ENCODE results near the gene KIF3A.
A peak's percentile ranks its signal among the peaks of the same experiment; 100 is the strongest.

Gene KIF3A

GRCh38 chr5:132749506-132749905, 12.2 kb upstream of the KIF3A start:
- H2BK12ac ChIP-seq (ENCODE audit: low read length) = no peak overlapping the region
- no peak overlapping the region for H3K14ac ChIP-seq (ENCODE audit: low read length)
- H2BK120ac ChIP-seq (ENCODE audit: low read depth, low read length) = no peak overlapping the region
- H3K4ac ChIP-seq (ENCODE audit: low read length) = no peak overlapping the region
- no peak overlapping the region for H3K18ac ChIP-seq (ENCODE audit: low read length)
- H3K4me2 ChIP-seq (ENCODE audit: insufficient read depth, low read length, poor library complexity, severe bottlenecking) = no peak overlapping the region
- no peak overlapping the region for H2AFZ ChIP-seq (ENCODE audit: low read length)
- no peak overlapping the region for H2BK15ac ChIP-seq (ENCODE audit: low read length)
- H3K4me1 ChIP-seq (ENCODE audit: control insufficient read depth in 2 of 2, insufficient read depth in 1 of 2, low read depth in 1 of 2, low read length in 2 of 2) = peaks cover 0 to 9% of the 10 kb centered on the region in 2 donors
- no peaks in the 10 kb centered on the region for H3K36me3 ChIP-seq (replicated peaks in 1 of 2; ENCODE audit: control insufficient read depth in 2 of 2, insufficient read depth in 2 of 2, low read length in 2 of 2)
- H4K91ac ChIP-seq (ENCODE audit: low read depth, low read length, poor library complexity) = no peak overlapping the region
- no peak overlapping the region for H3K27ac ChIP-seq (replicated peaks; ENCODE audit: low read length)
- no peaks in the 10 kb centered on the region for H3K79me1 ChIP-seq (ENCODE audit: low read depth, low read length)
- DNase-seq (ENCODE audit: low spot score) = no peak
- no CpG with 5 or more reads among the region's 2 CpGs for WGBS, 2 donors (ENCODE audit: extremely low coverage in 2 of 2, insufficient read length in 2 of 2, insufficient replicate concordance in 1 of 2)
- no peaks in the 10 kb centered on the region for H3K9me3 ChIP-seq (replicated peaks in 1 of 2; ENCODE audit: control insufficient read depth in 2 of 2, insufficient read depth in 1 of 2, low read depth in 1 of 2, low read length in 2 of 2)
- no peak overlapping the region for H4K8ac ChIP-seq (ENCODE audit: low read depth, low read length)
- no peak overlapping the region for H3K23ac ChIP-seq (ENCODE audit: low read depth, low read length, poor library complexity)
- no peak overlapping the region for H2BK5ac ChIP-seq (ENCODE audit: low read length)
- H3K9ac ChIP-seq (ENCODE audit: low read depth, low read length, poor library complexity) = no peak overlapping the region
- no peak overlapping the region for H2AK5ac ChIP-seq (ENCODE audit: low read depth, low read length)
- H3K27me3 ChIP-seq (ENCODE audit: control insufficient read depth in 3 of 3, insufficient read depth in 3 of 3, low read depth in 1 of 3, low read length in 3 of 3) = peaks cover 14 to 47% (median 41%) of the 10 kb centered on the region in 3 experiments
- no peak overlapping the region for H3K4me3 ChIP-seq (ENCODE audit: low read length in 2 of 2)

GRCh38 chr5:132748522-132749000, 11.2 kb upstream of the KIF3A start:
- Histone ChIP-seq H3K14ac (ENCODE audit: low read length) (no peak overlapping the region), H2AK5ac (ENCODE audit: low read depth, low read length) (no peak overlapping the region), H3K4me3 (ENCODE audit: low read length in 2 of 2) (peak overlapping the region in 1 of 2 donors; percentile 31), H3K79me1 (ENCODE audit: low read depth, low read length) (no peaks in the 10 kb centered on the region), H3K36me3 (replicated peaks in 1 of 2; ENCODE audit: control insufficient read depth in 2 of 2, insufficient read depth in 2 of 2, low read length in 2 of 2) (no peaks in the 10 kb centered on the region), H3K23ac (ENCODE audit: low read depth, low read length, poor library complexity) (no peak overlapping the region), H2BK15ac (ENCODE audit: low read length) (no peak overlapping the region), H3K4me2 (ENCODE audit: insufficient read depth, low read length, poor library complexity, severe bottlenecking) (no peak overlapping the region), H3K9me3 (replicated peaks in 1 of 2; ENCODE audit: control insufficient read depth in 2 of 2, insufficient read depth in 1 of 2, low read depth in 1 of 2, low read length in 2 of 2) (no peaks in the 10 kb centered on the region), H3K27ac (replicated peaks; ENCODE audit: low read length) (no peak overlapping the region), H2AFZ (ENCODE audit: low read length) (no peak overlapping the region), H4K91ac (ENCODE audit: low read depth, low read length, poor library complexity) (no peak overlapping the region), H2BK5ac (ENCODE audit: low read length) (no peak overlapping the region), H3K18ac (ENCODE audit: low read length) (no peak overlapping the region), H4K8ac (ENCODE audit: low read depth, low read length) (no peak overlapping the region), H3K27me3 (ENCODE audit: control insufficient read depth in 3 of 3, insufficient read depth in 3 of 3, low read depth in 1 of 3, low read length in 3 of 3) (peaks cover 14 to 47% (median 41%) of the 10 kb centered on the region in 3 experiments), H2BK120ac (ENCODE audit: low read depth, low read length) (no peak overlapping the region), H3K9ac (ENCODE audit: low read depth, low read length, poor library complexity) (no peak overlapping the region), H3K4me1 (ENCODE audit: control insufficient read depth in 2 of 2, insufficient read depth in 1 of 2, low read depth in 1 of 2, low read length in 2 of 2) (peaks cover 0 to 5% of the 10 kb centered on the region in 2 donors), H3K4ac (ENCODE audit: low read length) (no peak overlapping the region), H2BK12ac (ENCODE audit: low read length) (no peak overlapping the region)
- no CpG with 5 or more reads among the region's 10 CpGs for WGBS, 2 donors (ENCODE audit: extremely low coverage in 2 of 2, insufficient read length in 2 of 2, insufficient replicate concordance in 1 of 2)
- DNase-seq (ENCODE audit: low spot score) = no peak

GRCh38 chr5:132747616-132748440, 10.5 kb upstream of the KIF3A start:
- WGBS, 2 donors (ENCODE audit: extremely low coverage in 2 of 2, insufficient read length in 2 of 2, insufficient replicate concordance in 1 of 2) = no CpG with 5 or more reads among the region's 76 CpGs

GRCh38 chr5:132746954-132747615, 9.7 kb upstream of the KIF3A start, which contains the start of gene CCNI2:
Gene CCNI2, plus strand, starts transcription at chr5:132747426. Its CDS starts 70 bp downstream, at chr5:132747496.
- peak within 1 kb of the TSS; percentile 79 for H3K4me2 ChIP-seq (ENCODE audit: insufficient read depth, low read length, poor library complexity, severe bottlenecking)
- no CpG with 5 or more reads among the region's 59 CpGs for WGBS, 2 donors (ENCODE audit: extremely low coverage in 2 of 2, insufficient read length in 2 of 2, insufficient replicate concordance in 1 of 2)
- H3K18ac ChIP-seq (ENCODE audit: low read length) = peak within 1 kb of the TSS; percentile 88
- H3K9ac ChIP-seq (ENCODE audit: low read depth, low read length, poor library complexity) = peak within 1 kb of the TSS; percentile 63
- H2BK5ac ChIP-seq (ENCODE audit: low read length) = no peak within 1 kb of the TSS
- H3K14ac ChIP-seq (ENCODE audit: low read length) = peak within 1 kb of the TSS; percentile 94
- peak within 1 kb of the TSS; percentile 71 for H3K23ac ChIP-seq (ENCODE audit: low read depth, low read length, poor library complexity)
- H2AFZ ChIP-seq (ENCODE audit: low read length) = peak within 1 kb of the TSS; percentile 90
- no peak within 1 kb of the TSS for H3K27ac ChIP-seq (replicated peaks; ENCODE audit: low read length)
- peak within 1 kb of the TSS; percentile 66 for H2BK12ac ChIP-seq (ENCODE audit: low read length)
- H3K4me3 ChIP-seq (ENCODE audit: low read length in 2 of 2) = peak within 1 kb of the TSS; percentile 24 to 72
- no peak within 1 kb of the TSS for H3K4ac ChIP-seq (ENCODE audit: low read length)
- peaks cover 14 to 47% (median 41%) of the 10 kb centered on the region in 3 experiments for H3K27me3 ChIP-seq (ENCODE audit: control insufficient read depth in 3 of 3, insufficient read depth in 3 of 3, low read depth in 1 of 3, low read length in 3 of 3)
- peak within 1 kb of the TSS; percentile 71 for H2AK5ac ChIP-seq (ENCODE audit: low read depth, low read length)
- H2BK120ac ChIP-seq (ENCODE audit: low read depth, low read length) = peak within 1 kb of the TSS; percentile 58
- peak within 1 kb of the TSS; percentile 51 for H2BK15ac ChIP-seq (ENCODE audit: low read length)
- no peaks in the 10 kb centered on the region for H3K9me3 ChIP-seq (replicated peaks in 1 of 2; ENCODE audit: control insufficient read depth in 2 of 2, insufficient read depth in 1 of 2, low read depth in 1 of 2, low read length in 2 of 2)
- H4K8ac ChIP-seq (ENCODE audit: low read depth, low read length) = peak within 1 kb of the TSS; percentile 77
- no peaks in the 10 kb centered on the region for H3K36me3 ChIP-seq (replicated peaks in 1 of 2; ENCODE audit: control insufficient read depth in 2 of 2, insufficient read depth in 2 of 2, low read length in 2 of 2)
- no peaks in the 10 kb centered on the region for H3K4me1 ChIP-seq (ENCODE audit: control insufficient read depth in 2 of 2, insufficient read depth in 1 of 2, low read depth in 1 of 2, low read length in 2 of 2)
- DNase-seq (ENCODE audit: low spot score) = no peak
- no peaks in the 10 kb centered on the region for H3K79me1 ChIP-seq (ENCODE audit: low read depth, low read length)
- no peak within 1 kb of the TSS for H4K91ac ChIP-seq (ENCODE audit: low read depth, low read length, poor library complexity)

More at GRCh38 chr5:132747616-132748440, 10.5 kb upstream of the KIF3A start:
- peak overlapping the region in 1 of 2 donors; percentile 72 for H3K4me3 ChIP-seq (ENCODE audit: low read length in 2 of 2)
- peak overlapping the region; percentile 58 for H2BK120ac ChIP-seq (ENCODE audit: low read depth, low read length)
- peak overlapping the region; percentile 51 for H2BK15ac ChIP-seq (ENCODE audit: low read length)
- H3K27me3 ChIP-seq (ENCODE audit: control insufficient read depth in 3 of 3, insufficient read depth in 3 of 3, low read depth in 1 of 3, low read length in 3 of 3) = peaks cover 14 to 47% (median 41%) of the 10 kb centered on the region in 3 experiments
- peak overlapping the region; percentile 77 for H4K8ac ChIP-seq (ENCODE audit: low read depth, low read length)
- H3K9me3 ChIP-seq (replicated peaks in 1 of 2; ENCODE audit: control insufficient read depth in 2 of 2, insufficient read depth in 1 of 2, low read depth in 1 of 2, low read length in 2 of 2) = no peaks in the 10 kb centered on the region
- H2BK12ac ChIP-seq (ENCODE audit: low read length) = peak overlapping the region; percentile 66
- no peak overlapping the region for H3K27ac ChIP-seq (replicated peaks; ENCODE audit: low read length)
- H3K9ac ChIP-seq (ENCODE audit: low read depth, low read length, poor library complexity) = no peak overlapping the region
- H2AFZ ChIP-seq (ENCODE audit: low read length) = peak overlapping the region; percentile 90
- DNase-seq (ENCODE audit: low spot score) = no peak
- peak overlapping the region; percentile 71 for H3K23ac ChIP-seq (ENCODE audit: low read depth, low read length, poor library complexity)
- no peaks in the 10 kb centered on the region for H3K36me3 ChIP-seq (replicated peaks in 1 of 2; ENCODE audit: control insufficient read depth in 2 of 2, insufficient read depth in 2 of 2, low read length in 2 of 2)
- peak overlapping the region; percentile 88 for H3K18ac ChIP-seq (ENCODE audit: low read length)
- no peak overlapping the region for H4K91ac ChIP-seq (ENCODE audit: low read depth, low read length, poor library complexity)
- peak overlapping the region; percentile 79 for H3K4me2 ChIP-seq (ENCODE audit: insufficient read depth, low read length, poor library complexity, severe bottlenecking)
- H3K4ac ChIP-seq (ENCODE audit: low read length) = no peak overlapping the region
- H3K4me1 ChIP-seq (ENCODE audit: control insufficient read depth in 2 of 2, insufficient read depth in 1 of 2, low read depth in 1 of 2, low read length in 2 of 2) = no peaks in the 10 kb centered on the region
- H2BK5ac ChIP-seq (ENCODE audit: low read length) = no peak overlapping the region
- H2AK5ac ChIP-seq (ENCODE audit: low read depth, low read length) = peak overlapping the region; percentile 71
- H3K79me1 ChIP-seq (ENCODE audit: low read depth, low read length) = no peaks in the 10 kb centered on the region
- H3K14ac ChIP-seq (ENCODE audit: low read length) = peak overlapping the region; percentile 94

All from neuronal stem cell (in vitro differentiated cells).